ENCODE data around the gene VPS26C.

- no peak for TF ChIP-seq EZH2 (IDR thresholded peaks at IDR 0.05; ENCODE audit: borderline replicate concordance, low read length)
- no peak for TF ChIP-seq CTCF (IDR thresholded peaks at IDR 0.05; ENCODE audit: low read length)
Observed at GRCh38 chr21:37266515-37267221, 466 bp downstream of the VPS26C start.
